Measurements from ENCODE around the gene KIAA2012.

DNA sequence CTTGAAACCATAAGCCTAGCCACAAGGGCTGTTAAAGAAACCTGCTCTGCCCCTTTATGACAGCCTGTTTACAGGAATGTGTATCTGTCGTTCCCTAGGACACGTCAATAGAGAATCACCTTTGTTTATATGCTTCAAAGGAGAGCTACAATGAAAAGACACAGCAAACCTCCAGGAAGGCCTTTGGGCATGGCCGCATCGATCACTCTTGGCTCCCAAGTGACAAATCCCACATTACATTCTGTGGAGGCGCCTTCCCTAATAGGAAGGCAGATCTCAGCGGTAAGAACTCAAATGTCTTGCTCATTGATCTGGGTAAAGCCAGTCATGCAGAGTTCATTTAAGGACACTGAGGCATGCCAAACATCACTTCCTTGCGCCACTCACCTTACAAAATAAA, 26.5 kb downstream of the KIAA2012 start:
- TF ChIP-seq, protein P1, sequence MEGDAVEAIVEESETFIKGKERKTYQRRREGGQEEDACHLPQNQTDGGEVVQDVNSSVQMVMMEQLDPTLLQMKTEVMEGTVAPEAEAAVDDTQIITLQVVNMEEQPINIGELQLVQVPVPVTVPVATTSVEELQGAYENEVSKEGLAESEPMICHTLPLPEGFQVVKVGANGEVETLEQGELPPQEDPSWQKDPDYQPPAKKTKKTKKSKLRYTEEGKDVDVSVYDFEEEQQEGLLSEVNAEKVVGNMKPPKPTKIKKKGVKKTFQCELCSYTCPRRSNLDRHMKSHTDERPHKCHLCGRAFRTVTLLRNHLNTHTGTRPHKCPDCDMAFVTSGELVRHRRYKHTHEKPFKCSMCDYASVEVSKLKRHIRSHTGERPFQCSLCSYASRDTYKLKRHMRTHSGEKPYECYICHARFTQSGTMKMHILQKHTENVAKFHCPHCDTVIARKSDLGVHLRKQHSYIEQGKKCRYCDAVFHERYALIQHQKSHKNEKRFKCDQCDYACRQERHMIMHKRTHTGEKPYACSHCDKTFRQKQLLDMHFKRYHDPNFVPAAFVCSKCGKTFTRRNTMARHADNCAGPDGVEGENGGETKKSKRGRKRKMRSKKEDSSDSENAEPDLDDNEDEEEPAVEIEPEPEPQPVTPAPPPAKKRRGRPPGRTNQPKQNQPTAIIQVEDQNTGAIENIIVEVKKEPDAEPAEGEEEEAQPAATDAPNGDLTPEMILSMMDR (IDR thresholded peaks at IDR 0.05) = no peak
- no peak for TF ChIP-seq EP300 (IDR thresholded peaks at IDR 0.05)
